Measurements from ENCODE around the gene GNL1. TPM values are rescaled to one million over a fixed set of nuclear protein-coding genes. Genes with fewer than 3 reads are reported as not detected.

The GNL1 gene
- total and polyA plus RNA-seq, 4 donors: 10.1 to 18.2 (median 13.2) TPM

- Histone ChIP-seq H3K4me3 (ENCODE audit: low read depth in 1 of 3, low read length in 3 of 3) (no peak overlapping the region), H3K27ac (ENCODE audit: low read depth in 1 of 2, low read length in 2 of 2) (no peak overlapping the region), H3K4me1 (ENCODE audit: control insufficient read depth in 4 of 4, insufficient read depth in 4 of 4, low read length in 3 of 4) (no peaks in the 10 kb centered on the region), H3K9ac (ENCODE audit: low read depth in 1 of 2, low read length in 2 of 2) (no peak overlapping the region), H3K36me3 (ENCODE audit: control insufficient read depth in 4 of 4, insufficient read depth in 3 of 4, low read depth in 1 of 4, low read length in 3 of 4) (peaks cover 29 to 84% (median 64%) of the 10 kb centered on the region in 4 donors), H3K27me3 (ENCODE audit: control insufficient read depth in 4 of 4, insufficient read depth in 4 of 4, low read length in 3 of 4) (no peaks in the 10 kb centered on the region), H3K9me3 (ENCODE audit: control insufficient read depth in 4 of 4, low read length in 3 of 4) (no peaks in the 10 kb centered on the region)
- 82% methylated on average over 5 of the region's 5 CpGs for WGBS
- TF ChIP-seq RXRA (IDR thresholded peaks at IDR 0.05) (no peak), HNF4A (conservative IDR thresholded peaks at IDR 0.05) (no peak), FOXA2 (IDR thresholded peaks at IDR 0.05) (no peak), SP1 (IDR thresholded peaks at IDR 0.05) (no peak), MAX (IDR thresholded peaks at IDR 0.05) (no peak), NR2F2 (IDR thresholded peaks at IDR 0.05) (no peak), YY1 (IDR thresholded peaks at IDR 0.05) (no peak), JUND (IDR thresholded peaks at IDR 0.05) (no peak), FOXA1 (IDR thresholded peaks at IDR 0.05) (no peak), HNF4G (IDR thresholded peaks at IDR 0.05) (no peak), EGR1 (IDR thresholded peaks at IDR 0.05; ENCODE audit: low read depth in 2 of 2) (no peak)
- DNase-seq (ENCODE audit: low spot score): no peak
Observed at GRCh38 chr6:30583921-30584320, 27.6 kb upstream of the GNL1 start.

- Histone ChIP-seq H3K9ac (ENCODE audit: low read depth in 1 of 2, low read length in 2 of 2) (no peak overlapping the region), H3K9me3 (ENCODE audit: control insufficient read depth in 4 of 4, low read length in 3 of 4) (no peaks in the 10 kb centered on the region), H3K27me3 (ENCODE audit: control insufficient read depth in 4 of 4, insufficient read depth in 4 of 4, low read length in 3 of 4) (no peaks in the 10 kb centered on the region), H3K27ac (ENCODE audit: low read depth in 1 of 2, low read length in 2 of 2) (no peak overlapping the region), H3K36me3 (ENCODE audit: control insufficient read depth in 4 of 4, insufficient read depth in 3 of 4, low read depth in 1 of 4, low read length in 3 of 4) (peaks cover 14 to 55% (median 35%) of the 10 kb centered on the region in 4 donors), H3K4me1 (ENCODE audit: control insufficient read depth in 4 of 4, insufficient read depth in 4 of 4, low read length in 3 of 4) (peaks cover 0 to 8% (median 4%) of the 10 kb centered on the region in 4 donors), H3K4me3 (ENCODE audit: low read depth in 1 of 3, low read length in 3 of 3) (no peak overlapping the region)
- WGBS: 98% methylated on average over 8 of the region's 8 CpGs
- TF ChIP-seq MAX (IDR thresholded peaks at IDR 0.05) (no peak), REST (IDR thresholded peaks at IDR 0.05) (no peak), FOXA1 (IDR thresholded peaks at IDR 0.05) (no peak), ATF3 (IDR thresholded peaks at IDR 0.05) (no peak), RXRA (IDR thresholded peaks at IDR 0.05) (no peak), ZBTB33 (IDR thresholded peaks at IDR 0.05) (no peak), JUND (IDR thresholded peaks at IDR 0.05) (no peak), SP1 (IDR thresholded peaks at IDR 0.05) (no peak), RAD21 (IDR thresholded peaks at IDR 0.05) (no peak), HNF4A (conservative IDR thresholded peaks at IDR 0.05) (no peak), HNF4G (IDR thresholded peaks at IDR 0.05) (no peak), TAF1 (conservative IDR thresholded peaks at IDR 0.05) (no peak), FOXA2 (IDR thresholded peaks at IDR 0.05) (no peak), NR2F2 (IDR thresholded peaks at IDR 0.05) (no peak)
- no peak for DNase-seq (ENCODE audit: low spot score)
Observed at GRCh38 chr6:30578051-30578450, 21.8 kb upstream of the GNL1 start.
